Measurements from ENCODE around the gene RBMS3.
"Not testable (repeated sequence)": the region's sequence is repeated elsewhere in the genome, so short reads cannot be mapped to it uniquely, and the experiment has no call there.

RBMS3 gene

GRCh38 chr3:29280404-29281093 lies at the start of gene RBMS3:
Gene RBMS3 (plus strand): TSS chr3:29281071.
- no peak for DNase-seq (ENCODE audit: low read depth in 2 of 2)

GRCh38 chr3:29233126-29233525 lies 47.7 kb upstream of the RBMS3 start:
- DNase-seq (ENCODE audit: low read depth in 2 of 2) = not testable (repeated sequence)

GRCh38 chr3:29236146-29236840 lies 44.6 kb upstream of the RBMS3 start:
- DNase-seq (ENCODE audit: low read depth in 2 of 2) = no peak

DNA sequence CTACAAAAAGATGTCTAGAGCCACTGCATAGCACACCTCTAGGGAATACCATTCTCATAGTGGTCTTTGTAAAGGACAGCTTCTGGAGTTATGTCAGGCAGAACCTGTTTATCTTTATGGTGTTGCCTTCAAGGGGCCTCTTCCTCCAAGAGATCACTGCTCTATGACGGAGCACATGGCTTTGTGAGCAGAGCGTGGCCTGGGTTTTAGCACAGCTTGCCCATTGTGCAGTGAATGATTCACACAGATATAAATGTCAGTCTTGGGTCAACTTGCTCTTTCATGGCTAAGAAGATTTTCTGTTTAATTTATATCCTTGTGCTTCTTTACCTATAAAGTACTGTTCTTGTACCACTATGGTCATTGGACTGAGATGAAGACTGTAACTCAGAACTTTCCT lies 41.5 kb upstream of the RBMS3 start:
- DNase-seq (ENCODE audit: low read depth in 2 of 2) = no peak

GRCh38 chr3:29240248-29240647 lies 40.6 kb upstream of the RBMS3 start:
- no peak for DNase-seq (ENCODE audit: low read depth in 2 of 2)

DNA sequence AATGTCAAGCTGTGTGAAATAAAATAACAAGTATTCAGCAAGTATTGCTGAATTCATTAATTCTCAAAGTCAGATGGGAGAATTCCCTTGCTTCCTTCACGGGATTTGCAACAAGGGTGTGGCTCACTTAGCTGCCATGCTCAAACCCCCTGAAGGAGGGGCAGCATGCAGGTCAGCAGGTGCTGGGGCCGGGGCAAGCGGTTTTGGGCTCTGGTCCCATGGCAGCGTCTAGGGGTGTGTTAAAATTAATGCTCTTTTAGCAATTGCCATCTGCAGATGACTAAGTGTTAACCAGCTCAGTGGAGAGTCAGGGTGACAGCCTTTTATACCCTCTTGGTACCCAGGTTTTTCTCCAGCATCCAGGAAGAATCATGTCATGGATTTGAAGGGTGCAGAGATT lies 40.0 kb upstream of the RBMS3 start:
- DNase-seq (ENCODE audit: low read depth in 2 of 2) = no peak

- no peak for DNase-seq (ENCODE audit: low read depth in 2 of 2)
These were observed 39.0 kb upstream of the RBMS3 start for GRCh38 chr3:29241855-29242254.

- DNase-seq (ENCODE audit: low read depth in 2 of 2) = no peak
These were observed 38.6 kb upstream of the RBMS3 start for GRCh38 chr3:29242296-29242695.

GRCh38 chr3:29245441-29245840 lies 35.4 kb upstream of the RBMS3 start:
- DNase-seq (ENCODE audit: low read depth in 2 of 2) = no peak

GRCh38 chr3:29247088-29247745 lies 33.7 kb upstream of the RBMS3 start:
- no peak for DNase-seq (ENCODE audit: low read depth in 2 of 2)

- DNase-seq (ENCODE audit: low read depth in 2 of 2) = no peak
These were observed 31.0 kb upstream of the RBMS3 start for GRCh38 chr3:29249829-29250345.

DNA sequence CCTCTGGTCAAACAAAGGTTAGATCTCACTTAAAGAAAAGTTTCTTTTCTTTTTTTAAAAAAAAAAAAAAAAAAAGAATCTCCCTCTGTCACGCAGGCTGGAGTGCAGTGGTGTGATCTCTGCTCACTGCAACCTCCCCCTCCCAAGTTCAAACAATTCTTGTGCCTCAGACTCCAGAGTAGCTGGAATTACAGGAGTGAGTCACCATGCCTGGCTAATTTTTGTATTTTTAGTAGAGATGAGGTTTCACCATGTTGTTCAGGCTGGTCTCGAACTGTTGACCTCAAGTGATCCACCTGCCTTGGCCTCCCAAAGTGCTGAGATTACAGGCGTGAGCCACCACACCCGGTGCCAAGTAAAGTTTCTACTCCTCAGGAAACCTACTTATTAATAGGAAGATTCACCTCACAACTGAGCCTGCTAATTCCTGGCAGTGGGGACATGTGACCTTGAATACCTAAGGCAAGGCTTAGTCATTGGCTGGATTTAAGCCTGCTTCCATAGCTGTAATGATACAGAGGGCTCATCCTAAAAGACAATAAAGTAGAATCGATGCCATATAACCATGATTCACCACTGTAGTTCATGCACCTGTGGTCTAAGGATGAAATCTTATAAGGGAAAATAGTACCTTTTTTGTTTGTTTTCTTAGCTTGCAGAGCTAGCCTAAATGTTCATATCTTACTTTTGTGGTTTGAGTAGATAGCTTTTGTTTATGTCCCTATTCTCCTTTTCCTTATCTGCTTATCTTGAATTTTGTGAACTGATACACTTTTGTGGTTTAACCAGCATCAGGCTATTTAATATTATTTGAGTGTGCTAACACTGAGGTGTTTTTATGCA lies 24.8 kb upstream of the RBMS3 start:
- DNase-seq (ENCODE audit: low read depth in 2 of 2) = no peak

- DNase-seq (ENCODE audit: low read depth in 2 of 2) = no peak
These were observed 22.7 kb upstream of the RBMS3 start for GRCh38 chr3:29258161-29258560.

- no peak for DNase-seq (ENCODE audit: low read depth in 2 of 2)
These were observed 19.8 kb upstream of the RBMS3 start for GRCh38 chr3:29261119-29261518.

DNA sequence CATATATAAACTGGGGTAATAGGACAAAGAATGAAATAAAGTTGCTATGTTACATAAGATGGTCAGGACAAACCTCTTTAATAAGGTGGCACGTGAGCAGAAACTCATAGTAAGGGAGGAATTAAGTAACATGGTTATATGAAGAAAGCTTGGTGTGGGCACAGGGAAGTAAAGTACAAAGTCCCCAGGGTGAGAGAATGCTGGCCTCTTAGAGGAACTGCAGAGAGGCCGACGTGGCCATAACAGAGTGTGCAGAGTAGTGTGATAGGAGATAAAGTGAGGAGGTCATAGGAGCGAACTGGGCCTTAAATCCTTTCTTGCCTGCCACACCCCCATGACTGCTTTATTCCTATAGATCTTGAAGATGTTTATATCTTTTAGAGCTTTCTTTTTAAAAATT lies 17.4 kb upstream of the RBMS3 start:
- no peak for DNase-seq (ENCODE audit: low read depth in 2 of 2)

DNA sequence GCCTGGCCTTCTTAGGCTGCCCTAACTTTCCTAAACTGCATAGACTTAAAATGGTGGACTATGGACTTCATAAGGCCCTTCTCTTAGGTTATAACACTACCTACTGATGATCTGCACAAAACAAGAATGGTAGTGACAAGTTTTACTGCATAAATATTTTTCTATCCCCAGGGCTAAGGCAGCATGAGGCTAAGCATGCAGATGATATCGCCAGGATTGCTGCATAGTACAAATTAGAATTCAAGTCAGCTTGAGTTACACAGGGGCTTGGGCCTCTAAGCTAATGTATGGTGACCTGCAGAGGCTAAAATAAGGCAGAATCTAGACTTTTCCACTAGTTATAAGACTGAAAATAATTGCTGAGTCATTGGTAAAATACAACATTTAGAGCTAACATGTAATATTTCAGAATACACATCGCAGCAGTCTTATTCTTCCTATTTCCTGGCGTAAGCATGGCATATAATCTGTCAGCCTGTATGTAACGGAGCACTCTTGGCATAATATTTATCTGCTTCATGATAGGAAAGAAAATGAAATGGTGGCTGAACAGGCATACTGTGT lies 15.3 kb upstream of the RBMS3 start:
- DNase-seq (ENCODE audit: low read depth in 2 of 2) = no peak

DNA sequence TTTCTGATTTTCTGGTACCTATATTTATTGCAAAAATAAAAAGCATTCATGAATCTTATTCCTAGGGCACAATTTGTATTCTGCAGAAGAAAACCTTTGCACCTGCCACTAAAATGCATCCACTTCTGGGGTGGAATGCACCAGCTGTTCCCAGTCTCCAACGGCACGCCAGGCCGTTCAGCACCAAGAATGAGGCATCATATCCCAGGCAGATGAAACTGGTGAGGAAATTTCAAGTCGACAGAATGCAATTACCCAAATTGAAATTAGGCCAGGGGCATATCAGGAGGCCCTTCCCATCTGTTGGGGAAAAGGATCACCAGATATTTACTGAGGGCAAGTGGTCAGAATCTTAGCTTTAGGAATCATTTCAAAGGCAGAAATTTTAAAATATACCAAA lies 13.6 kb upstream of the RBMS3 start:
- DNase-seq (ENCODE audit: low read depth in 2 of 2) = no peak

DNA sequence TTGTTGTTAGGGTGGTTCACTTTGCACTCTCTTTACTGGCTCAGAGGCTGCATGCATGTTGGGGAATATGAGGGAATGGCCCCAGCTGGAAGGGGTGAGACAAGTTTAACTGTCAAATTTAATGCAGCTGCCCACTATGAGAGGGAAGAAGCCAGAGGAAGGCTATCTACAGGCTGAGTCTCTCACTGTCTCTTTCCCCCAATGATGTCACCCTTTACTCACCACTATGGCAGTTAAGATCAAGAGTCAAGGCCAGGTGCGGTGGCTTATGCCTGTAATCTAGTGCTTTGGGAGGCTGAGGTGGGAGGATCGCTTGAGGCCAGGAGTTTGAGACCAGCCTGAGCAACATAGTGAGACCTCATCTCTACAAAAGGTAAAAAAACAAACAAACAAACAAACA lies 12.2 kb upstream of the RBMS3 start:
- no peak for DNase-seq (ENCODE audit: low read depth in 2 of 2)

DNA sequence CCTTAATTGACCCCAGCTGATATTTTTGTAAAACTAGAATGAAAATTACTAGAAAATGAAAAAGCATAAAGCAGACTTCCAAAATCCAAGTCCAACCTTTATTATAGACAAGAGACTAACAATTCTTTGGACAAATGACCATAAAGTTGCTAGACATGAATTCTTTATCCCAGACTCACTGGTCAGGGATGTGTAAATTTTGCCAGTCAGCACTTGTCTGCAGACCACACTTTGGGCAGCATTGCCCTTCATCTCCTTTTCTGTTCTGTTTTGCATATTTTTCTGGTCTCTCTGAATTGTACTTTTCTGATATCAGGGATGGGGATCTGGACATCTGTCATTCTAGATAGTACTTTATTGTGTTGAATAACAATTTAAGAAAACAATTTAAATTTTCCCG lies 10.1 kb upstream of the RBMS3 start:
- no peak for DNase-seq (ENCODE audit: low read depth in 2 of 2)

DNA sequence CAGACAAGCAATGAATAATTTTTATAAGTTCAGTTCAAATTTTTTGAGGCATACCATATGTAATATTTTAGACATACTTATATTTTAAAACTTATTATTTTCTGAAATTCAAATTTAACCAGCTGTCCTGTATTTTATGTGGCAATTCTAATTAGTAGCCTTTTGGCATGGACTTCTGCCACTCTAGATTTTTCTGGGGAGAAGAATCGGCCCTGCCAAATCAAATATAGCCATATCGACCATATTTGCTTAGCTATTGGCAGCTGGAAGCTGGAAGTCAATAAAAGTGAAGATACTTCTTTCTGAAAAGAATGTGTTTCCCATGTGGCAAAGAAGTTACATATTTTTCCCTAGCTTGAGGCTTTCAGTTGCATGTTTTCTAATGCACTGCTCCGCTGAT lies 9.4 kb upstream of the RBMS3 start:
- no peak for DNase-seq (ENCODE audit: low read depth in 2 of 2)

- no peak for DNase-seq (ENCODE audit: low read depth in 2 of 2)
These were observed 6.2 kb upstream of the RBMS3 start for GRCh38 chr3:29274667-29275066.

DNA sequence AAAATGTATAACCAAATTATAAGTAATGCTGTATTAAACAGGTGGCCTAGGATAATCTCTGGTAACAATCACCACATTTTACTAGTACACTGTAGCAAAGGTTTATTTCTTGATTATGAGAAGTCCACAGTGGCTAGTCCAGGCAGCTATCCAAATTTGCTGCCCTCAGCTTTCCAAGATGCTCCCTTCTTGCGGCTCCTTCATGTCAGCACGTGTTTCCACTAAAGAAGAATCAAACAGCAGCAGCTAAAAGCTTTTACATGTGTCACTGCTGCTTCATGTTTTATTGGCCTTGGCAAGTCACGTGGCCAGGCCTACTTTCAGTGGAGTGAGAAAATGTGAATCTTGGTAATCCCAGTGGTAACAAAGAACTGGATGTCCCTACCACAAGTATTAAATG lies 5.6 kb upstream of the RBMS3 start:
- DNase-seq (ENCODE audit: low read depth in 2 of 2) = no peak

All from activated CD8-positive, alpha-beta memory T cell treated with anti-CD3 and anti-CD28 coated beads for 4 hours (primary cell).